Esophagus squamous epithelium (tissue), 5 donors: ENCODE results near the gene RALGAPB. TPM values are rescaled to one million over a fixed set of nuclear protein-coding genes. Genes with fewer than 3 reads are reported as not detected.
A peak's percentile ranks its signal among the peaks of the same experiment; 100 is the strongest.
"Not testable (repeated sequence)": the region's sequence is repeated elsewhere in the genome, so short reads cannot be mapped to it uniquely, and the experiment has no call there.

ENCODE experiments used
- DNase-seq: peaks from one replicate; lab custom pipeline; 2025; lab: John Stamatoyannopoulos, UW
- H3K27ac ChIP-seq, 4 donors: fragments of 200-600 bp; sonication (generic); one replicate each; pipeline ENCODE4 v1.5.1; 2016 to 2019; ENCODE audit warnings: mild to moderate bottlenecking in 1 of 4
- H3K27me3 ChIP-seq, 4 donors: fragments of 200-600 bp; sonication (generic); 1 replicate in 3 of 4; 2 replicates in 1 of 4; pipeline versions ENCODE4 v1.5.1 to v1.6.0; 2017 to 2021; ENCODE audit warnings: antibody characterized with exemption in 1 of 4
- H3K36me3 ChIP-seq, 3 donors: fragments of 200-600 bp; sonication (generic); one replicate each; pipeline ENCODE4 v1.5.1; 2016 to 2019
- H3K4me1 ChIP-seq, 3 donors: fragments of 200-600 bp; sonication (generic); one replicate each; pipeline ENCODE4 v1.5.1; 2017 to 2019
- H3K4me3 ChIP-seq, 4 donors: fragments of 200-600 bp; sonication (generic); 1 replicate in 3 of 4; 2 replicates in 1 of 4; pipeline ENCODE4 v1.5.1; 2016 to 2019; ENCODE audit warnings: mild to moderate bottlenecking in 2 of 4, moderate library complexity in 1 of 4
- H3K9me3 ChIP-seq, 3 donors: fragments of 200-600 bp; sonication (generic); one replicate each; pipeline ENCODE4 v1.5.1; 2016 to 2019
- CTCF ChIP-seq, 6 experiments: fragments of 450-650 bp in 4 of 6; fragments of 200-600 bp in 2 of 6; sonication (generic) in 2 of 6; IDR thresholded peaks; one replicate each; pipeline ENCODE4 v1.5.1; 2016 to 2019; ENCODE audit warnings: antibody characterized with exemption in 6 of 6, mild to moderate bottlenecking in 4 of 6, moderate library complexity in 4 of 6
- POLR2A ChIP-seq, 4 donors: fragments of 450-650 bp; IDR thresholded peaks; one replicate each; pipeline ENCODE4 v1.6.1; 2017; ENCODE audit warnings: antibody characterized with exemption in 4 of 4, mild to moderate bottlenecking in 4 of 4, moderate library complexity in 3 of 4
- WGBS, 2 donors: methylation state at CpG; one replicate each; pipeline ENCODE4 v1.1.5; 2018; 5-methylcytosine and 5-hydroxymethylcytosine counted together
- intact Hi-C: fragments of 100-400 bp; cut with DNase I; formaldehyde crosslinking; loops from one replicate; pipeline ENCODE4 v1.15.0; 2022
- total RNA-seq, 4 donors: library from RNA; depleted of rRNA; stranded (reverse); fragments of >200 nt; gene quantifications; one replicate each; pipeline ENCODE4 v1.1.0, GENCODE V29; 2016
- donor health status: DM: yes; HTN: yes; CAD: no.

The RALGAPB gene
- total RNA-seq, 4 donors from 2014 or later: 17.4 to 38.5 (median 26.9) TPM

GRCh38 chr20:38427655-38428023 is 45.0 kb upstream of the RALGAPB start:
- 60 to 77% methylated on average over 1 to 5 of the region's 5 CpGs for WGBS, 2 donors
- no peak for DNase-seq
- TF ChIP-seq CTCF (IDR thresholded peaks at IDR 0.05) (no peak), POLR2A (IDR thresholded peaks at IDR 0.05) (no peak)
- Histone ChIP-seq H3K36me3 (peaks cover 38 to 100% (median 76%) of the 10 kb centered on the region in 3 donors), H3K4me3 (no peak overlapping the region), H3K27ac (no peak overlapping the region), H3K9me3 (no peaks in the 10 kb centered on the region), H3K27me3 (no peaks in the 10 kb centered on the region), H3K4me1 (peaks cover 0 to 41% (median 5%) of the 10 kb centered on the region in 3 donors)
- intact Hi-C loops: no loop called here

- no peak overlapping the region for H3K4me3 ChIP-seq
- intact Hi-C loops: no loop called here
- no peak overlapping the region for H3K27ac ChIP-seq
- no peak for TF ChIP-seq POLR2A (IDR thresholded peaks at IDR 0.05)
- peaks cover 37 to 100% (median 73%) of the 10 kb centered on the region in 3 donors for H3K36me3 ChIP-seq
- H3K9me3 ChIP-seq: no peaks in the 10 kb centered on the region
- 77 to 78% methylated on average over 3 of the region's 3 CpGs for WGBS, 2 donors
- DNase-seq: no peak
- H3K4me1 ChIP-seq: peaks cover 6 to 52% (median 11%) of the 10 kb centered on the region in 3 donors
- H3K27me3 ChIP-seq: no peaks in the 10 kb centered on the region
These were observed 43.8 kb upstream of the RALGAPB start for GRCh38 chr20:38428800-38429199.

GRCh38 chr20:38429301-38429700 is 43.3 kb upstream of the RALGAPB start:
- no peak for DNase-seq
- H3K4me3 ChIP-seq: no peak overlapping the region
- H3K27ac ChIP-seq: no peak overlapping the region
- intact Hi-C loops: no loop called here
- WGBS, 2 donors: 63 to 85% methylated on average over 2 to 3 of the region's 3 CpGs
- peaks cover 33 to 99% (median 68%) of the 10 kb centered on the region in 3 donors for H3K36me3 ChIP-seq
- no peaks in the 10 kb centered on the region for H3K9me3 ChIP-seq
- H3K27me3 ChIP-seq: no peaks in the 10 kb centered on the region
- H3K4me1 ChIP-seq: peaks cover 9 to 57% (median 16%) of the 10 kb centered on the region in 3 donors
- no peak for TF ChIP-seq CTCF (IDR thresholded peaks at IDR 0.05)
- TF ChIP-seq POLR2A (IDR thresholded peaks at IDR 0.05): no peak

- intact Hi-C loops: no loop called here
- no peak for DNase-seq
- peaks cover 22 to 84% (median 57%) of the 10 kb centered on the region in 3 donors for H3K36me3 ChIP-seq
- H3K4me1 ChIP-seq: peaks cover 12 to 62% (median 16%) of the 10 kb centered on the region in 3 donors
- H3K27me3 ChIP-seq: no peaks in the 10 kb centered on the region
- 49 to 91% methylated on average over 4 to 5 of the region's 8 CpGs for WGBS, 2 donors
- no peak overlapping the region for H3K4me3 ChIP-seq
- TF ChIP-seq CTCF (IDR thresholded peaks at IDR 0.05) (no peak), POLR2A (IDR thresholded peaks at IDR 0.05) (no peak)
- H3K27ac ChIP-seq: no peak overlapping the region
- H3K9me3 ChIP-seq: no peaks in the 10 kb centered on the region
These were observed 41.8 kb upstream of the RALGAPB start for GRCh38 chr20:38430679-38431325.

GRCh38 chr20:38432292-38432691 is 40.4 kb upstream of the RALGAPB start:
- no peak overlapping the region for H3K27ac ChIP-seq
- 79 to 93% methylated on average over 4 to 5 of the region's 6 CpGs for WGBS, 2 donors
- peak overlapping the region in 1 of 4 donors; percentile 15 for H3K4me3 ChIP-seq
- no peaks in the 10 kb centered on the region for H3K9me3 ChIP-seq
- TF ChIP-seq POLR2A (IDR thresholded peaks at IDR 0.05) (no peak), CTCF (IDR thresholded peaks at IDR 0.05) (no peak)
- H3K36me3 ChIP-seq: peaks cover 22 to 69% (median 47%) of the 10 kb centered on the region in 3 donors
- H3K27me3 ChIP-seq: no peaks in the 10 kb centered on the region
- H3K4me1 ChIP-seq: peaks cover 12 to 58% (median 16%) of the 10 kb centered on the region in 3 donors
- DNase-seq: no peak
- intact Hi-C loops: no loop called here

GRCh38 chr20:38432870-38433269 is 39.8 kb upstream of the RALGAPB start:
- intact Hi-C loops, H3K9me3 ChIP-seq, H3K27ac ChIP-seq, H3K27me3 ChIP-seq, DNase-seq: not testable (repeated sequence)
- 79 to 84% methylated on average over 5 of the region's 5 CpGs for WGBS, 2 donors
- H3K36me3 ChIP-seq: peaks cover 22 to 63% (median 47%) of the 10 kb centered on the region in 3 donors
- H3K4me3 ChIP-seq: peak overlapping the region in 1 of 4 donors; percentile 61
- peaks cover 12 to 55% (median 16%) of the 10 kb centered on the region in 3 donors for H3K4me1 ChIP-seq
